B cell (primary cell): ENCODE data around the gene CKMT2. TPM values are rescaled to one million over a fixed set of nuclear protein-coding genes. Genes with fewer than 3 reads are reported as not detected.

ENCODE experiments used
- ATAC-seq: fragments of 200-7000 bp; cut with Tn5 transposase; one replicate; pipeline ENCODE4 v1.10.0; 2021; ENCODE audit warnings: low read depth, mild to moderate bottlenecking, moderate number of reproducible peaks, moderate library complexity
- CTCF ChIA-PET: fragments of 350-600 bp; sonication (Branson Sonifier 250); formaldehyde crosslinking; loops from one replicate; lab custom pipeline; 2021; ENCODE audit warnings: antibody characterized with exemption, inconsistent platforms; lab: Charles Lee
- POLR2A ChIA-PET: fragments of 350-600 bp; sonication (Branson Sonifier 250); formaldehyde crosslinking; loops from one replicate; lab custom pipeline; 2021; ENCODE audit warnings: antibody characterized with exemption; lab: Charles Lee
- DNase-seq: peaks from one replicate; pipeline ENCODE4 v3.0.0; 2013
- H2AFZ ChIP-seq: 2 replicates; pipeline ENCODE4 v1.6.1; 2012; ENCODE audit warnings: mild to moderate bottlenecking, low read depth, low read length; ENCODE audit not compliant: insufficient read depth, poor library complexity, severe bottlenecking
- H3K27ac ChIP-seq, 2 donors: 1 replicate in 1 of 2; 2 replicates in 1 of 2; pipeline ENCODE4 v1.5.1; 2012 to 2013; ENCODE audit warnings: low read length in 2 of 2, mild to moderate bottlenecking in 2 of 2, moderate library complexity in 1 of 2
- H3K27me3 ChIP-seq, 4 experiments: fragments of 200-600 bp in 1 of 4; sonication (generic) in 1 of 4; replicated peaks in 1 of 4; 1 replicate in 2 of 4; 2 replicates in 2 of 4; pipeline versions ENCODE4 v1.6.1 to v1.7.0; 2013 to 2016; ENCODE audit warnings: low read length in 3 of 4, mild to moderate bottlenecking in 2 of 4, mixed read lengths in 1 of 4, moderate library complexity in 1 of 4; ENCODE audit not compliant: insufficient read depth in 4 of 4, control insufficient read depth in 3 of 4; ENCODE audit errors: control extremely low read depth in 1 of 4
- H3K36me3 ChIP-seq, 2 experiments: replicated peaks in 1 of 2; 1 replicate in 1 of 2; 2 replicates in 1 of 2; pipeline versions ENCODE4 v1.6.1 to v1.7.1; 2013; ENCODE audit warnings: low read length in 1 of 2; ENCODE audit not compliant: insufficient read depth in 2 of 2, control insufficient read depth in 1 of 2; ENCODE audit errors: control extremely low read depth in 1 of 2, extremely low read depth in 1 of 2
- H3K4me1 ChIP-seq, 2 donors: fragments of 200-600 bp in 1 of 2; sonication (generic) in 1 of 2; 1 replicate in 1 of 2; 2 replicates in 1 of 2; pipeline versions ENCODE4 v1.5.1 to v1.6.1; 2013 to 2017; ENCODE audit warnings: low read length in 2 of 2; ENCODE audit not compliant: control insufficient read depth in 2 of 2, insufficient read depth in 2 of 2
- H3K4me2 ChIP-seq: replicated peaks from 2 replicates; pipeline ENCODE3; 2012; ENCODE audit warnings: mild to moderate bottlenecking, low read depth, low read length; ENCODE audit not compliant: poor library complexity, severe bottlenecking
- H3K4me3 ChIP-seq, 5 experiments: fragments of 200-600 bp in 1 of 5; sonication (generic) in 1 of 5; 1 replicate in 3 of 5; 2 replicates in 2 of 5; pipeline versions ENCODE4 v1.5.1 to v1.7.0; 2011 to 2016; ENCODE audit warnings: low read length in 4 of 5, mild to moderate bottlenecking in 4 of 5, low read depth in 2 of 5, control low read depth in 1 of 5, moderate library complexity in 1 of 5; ENCODE audit not compliant: insufficient read depth in 1 of 5; ENCODE audit errors: control extremely low read depth in 1 of 5, extremely low read depth in 1 of 5
- H3K79me2 ChIP-seq: fragments of 200-600 bp; sonication (generic); one replicate; pipeline ENCODE4 v1.6.0; 2016; ENCODE audit warnings: low read length; ENCODE audit not compliant: control insufficient read depth, insufficient read depth
- H3K9ac ChIP-seq: fragments of 200-600 bp; sonication (generic); 2 replicates; pipeline ENCODE4 v1.6.1; 2017; ENCODE audit warnings: mild to moderate bottlenecking, low read length, moderate library complexity
- H3K9me3 ChIP-seq, 3 donors: one replicate each; pipeline versions ENCODE4 v1.6.1 to v1.7.1; 2013; ENCODE audit warnings: low read length in 2 of 3; ENCODE audit not compliant: control insufficient read depth in 2 of 3, insufficient read depth in 1 of 3; ENCODE audit errors: control extremely low read depth in 1 of 3
- H4K20me1 ChIP-seq: 2 replicates; pipeline ENCODE4 v1.6.0; 2012; ENCODE audit warnings: mild to moderate bottlenecking, low read length; ENCODE audit not compliant: insufficient read depth, control insufficient read depth, poor library complexity, severe bottlenecking
- H3K27ac Mint-ChIP-seq: one replicate; pipeline ENCODE4 v1.8.0; 2021; ENCODE audit warnings: mixed read lengths
- H3K27me3 Mint-ChIP-seq: one replicate; pipeline ENCODE4 v1.8.0; 2021; ENCODE audit warnings: mixed read lengths
- H3K4me1 Mint-ChIP-seq: one replicate; pipeline ENCODE4 v1.8.0; 2021; ENCODE audit warnings: mixed read lengths
- H3K4me3 Mint-ChIP-seq: one replicate; pipeline ENCODE4 v1.8.0; 2021; ENCODE audit warnings: mixed read lengths
- H3K9me3 Mint-ChIP-seq: one replicate; pipeline ENCODE4 v1.8.0; 2022; ENCODE audit warnings: mixed read lengths; ENCODE audit not compliant: insufficient read depth
- EZH2 ChIP-seq: IDR thresholded peaks from 2 replicates; pipeline ENCODE4 v1.6.1; 2012; ENCODE audit warnings: borderline replicate concordance, low read depth, mild to moderate bottlenecking, moderate library complexity, low read length; ENCODE audit not compliant: insufficient read depth, poor library complexity, severe bottlenecking
- WGBS: methylation state at CpG from one replicate; pipeline ENCODE4 v1.1.5; 2013; ENCODE audit warnings: missing lambda C conversion rate; ENCODE audit not compliant: insufficient coverage; 5-methylcytosine and 5-hydroxymethylcytosine counted together
- intact Hi-C: fragments of 100-400 bp; cut with micrococcal nuclease; formaldehyde crosslinking; loops from one replicate; pipeline ENCODE4 v1.10.0; 2022
- polyA plus RNA-seq: library from polyadenylated mRNA; depleted of rRNA; stranded (reverse); fragments of >200 nt; gene quantifications from 2 replicates; pipeline ENCODE4 v1.2.3, GENCODE V29; 2012
- total RNA-seq, 2 donors: library from RNA; stranded (reverse); fragments of 120-200 nt in 1 of 2; gene quantifications; 1 replicate in 1 of 2; 2 replicates in 1 of 2; pipeline versions ENCODE4 v1.2.3 to v1.2.4, GENCODE V29; 2013 to 2022
- TF ChIP-seq, protein P1 (sequence below): fragments of 200-600 bp; IDR thresholded peaks from one replicate; pipeline ENCODE4 v1.8.0; 2022; ENCODE audit warnings: antibody characterized with exemption, mild to moderate bottlenecking

Gene CKMT2
- total and polyA plus RNA-seq, 2 donors (not counting 1 experiment from before 2014, with no cell fraction given) = not detected

DNA sequence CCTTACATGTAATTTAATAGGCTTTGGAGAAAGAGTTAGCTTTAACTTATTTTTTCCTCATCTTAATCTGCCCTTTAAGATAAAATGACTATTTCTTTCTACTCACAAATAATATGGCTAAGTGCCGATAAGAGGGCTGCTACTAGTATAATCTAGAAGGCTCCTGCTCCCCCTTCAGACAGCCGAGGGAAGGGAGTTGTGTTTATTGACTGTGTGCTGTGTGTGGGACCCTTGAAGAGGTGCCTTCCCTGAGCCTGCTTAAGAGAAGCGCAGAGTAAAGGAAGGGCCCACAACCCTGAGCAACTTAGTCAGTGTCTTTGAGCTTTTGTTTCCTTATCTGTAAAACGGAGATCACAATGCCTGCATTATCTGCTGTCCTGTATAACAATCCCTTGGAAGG is 28.1 kb upstream of the CKMT2 start:
- no peak for DNase-seq
- CTCF ChIA-PET = no interaction called here

DNA sequence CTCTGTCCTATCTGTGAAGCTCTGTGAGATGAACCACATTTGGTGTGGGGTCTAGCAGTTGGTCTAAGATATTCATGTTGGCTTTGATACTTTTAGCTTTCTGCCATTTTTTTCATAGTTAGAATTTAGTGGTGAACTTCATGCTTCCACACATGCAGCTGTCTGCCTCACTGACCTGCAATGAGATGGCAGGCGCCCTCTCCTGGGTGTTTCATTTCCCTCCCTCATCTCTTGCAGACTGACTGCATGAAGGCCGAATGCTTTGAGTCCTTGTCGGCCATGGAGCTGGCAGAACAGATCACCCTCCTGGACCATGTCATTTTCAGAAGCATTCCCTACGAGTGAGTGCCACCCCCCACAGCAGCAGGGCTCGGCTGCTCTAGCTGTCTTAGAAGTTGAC is 26.1 kb upstream of the CKMT2 start:
- Histone ChIP-seq H3K79me2 (no peaks in the 10 kb centered on the region), H2AFZ (no peak overlapping the region), H3K4me1 (no peaks in the 10 kb centered on the region), H3K4me2 (no peak overlapping the region), H3K36me3 (no peaks in the 10 kb centered on the region), H3K9ac (no peak overlapping the region), H4K20me1 (no peaks in the 10 kb centered on the region), H3K27me3 (no peaks in the 10 kb centered on the region), H3K27ac (no peak overlapping the region), H3K9me3 (no peaks in the 10 kb centered on the region), H3K4me3 (no peak overlapping the region)
- CTCF ChIA-PET = interaction anchor here (2.0 kb wide), 1 partner anchor 12 kb away, joined by 9 read pairs; no protein-coding TSS in a partner anchor
- intact Hi-C loops = no loop called here
- ATAC-seq = no peak
- POLR2A ChIA-PET = no interaction called here
- Mint-ChIP-seq H3K9me3 (no peaks in the 10 kb centered on the region), H3K27ac (no peak overlapping the region), H3K4me1 (peaks cover 1% of the 10 kb centered on the region), H3K4me3 (no peak overlapping the region), H3K27me3 (peaks cover 5% of the 10 kb centered on the region)
- no peak for DNase-seq
- WGBS = 86% methylated on average over 3 of the region's 5 CpGs
- TF ChIP-seq EZH2 = no peak
- TF ChIP-seq, protein P1, sequence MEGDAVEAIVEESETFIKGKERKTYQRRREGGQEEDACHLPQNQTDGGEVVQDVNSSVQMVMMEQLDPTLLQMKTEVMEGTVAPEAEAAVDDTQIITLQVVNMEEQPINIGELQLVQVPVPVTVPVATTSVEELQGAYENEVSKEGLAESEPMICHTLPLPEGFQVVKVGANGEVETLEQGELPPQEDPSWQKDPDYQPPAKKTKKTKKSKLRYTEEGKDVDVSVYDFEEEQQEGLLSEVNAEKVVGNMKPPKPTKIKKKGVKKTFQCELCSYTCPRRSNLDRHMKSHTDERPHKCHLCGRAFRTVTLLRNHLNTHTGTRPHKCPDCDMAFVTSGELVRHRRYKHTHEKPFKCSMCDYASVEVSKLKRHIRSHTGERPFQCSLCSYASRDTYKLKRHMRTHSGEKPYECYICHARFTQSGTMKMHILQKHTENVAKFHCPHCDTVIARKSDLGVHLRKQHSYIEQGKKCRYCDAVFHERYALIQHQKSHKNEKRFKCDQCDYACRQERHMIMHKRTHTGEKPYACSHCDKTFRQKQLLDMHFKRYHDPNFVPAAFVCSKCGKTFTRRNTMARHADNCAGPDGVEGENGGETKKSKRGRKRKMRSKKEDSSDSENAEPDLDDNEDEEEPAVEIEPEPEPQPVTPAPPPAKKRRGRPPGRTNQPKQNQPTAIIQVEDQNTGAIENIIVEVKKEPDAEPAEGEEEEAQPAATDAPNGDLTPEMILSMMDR = no peak

More for the DNA sequence above, 28.1 kb upstream of the CKMT2 start:
- Histone ChIP-seq H3K9ac (no peak overlapping the region), H3K36me3 (no peaks in the 10 kb centered on the region), H3K4me2 (no peak overlapping the region), H3K9me3 (no peaks in the 10 kb centered on the region), H3K4me1 (no peaks in the 10 kb centered on the region), H3K4me3 (no peak overlapping the region), H3K27me3 (no peaks in the 10 kb centered on the region), H4K20me1 (no peaks in the 10 kb centered on the region), H2AFZ (no peak overlapping the region), H3K79me2 (no peaks in the 10 kb centered on the region), H3K27ac (no peak overlapping the region)
- no peak for TF ChIP-seq EZH2
- TF ChIP-seq, protein P1 = no peak
- POLR2A ChIA-PET = no interaction called here
- Mint-ChIP-seq H3K27ac (no peak overlapping the region), H3K4me1 (no peaks in the 10 kb centered on the region), H3K27me3 (peaks cover 5% of the 10 kb centered on the region), H3K4me3 (no peak overlapping the region), H3K9me3 (no peaks in the 10 kb centered on the region)
- WGBS = 93% methylated on average over 2 of the region's 4 CpGs
- no peak for ATAC-seq
- intact Hi-C loops = no loop called here
